ENCODE data around the gene TOGARAM1. TPM values are rescaled to one million over a fixed set of nuclear protein-coding genes. Genes with fewer than 3 reads are reported as not detected.

TOGARAM1 gene, protein sequence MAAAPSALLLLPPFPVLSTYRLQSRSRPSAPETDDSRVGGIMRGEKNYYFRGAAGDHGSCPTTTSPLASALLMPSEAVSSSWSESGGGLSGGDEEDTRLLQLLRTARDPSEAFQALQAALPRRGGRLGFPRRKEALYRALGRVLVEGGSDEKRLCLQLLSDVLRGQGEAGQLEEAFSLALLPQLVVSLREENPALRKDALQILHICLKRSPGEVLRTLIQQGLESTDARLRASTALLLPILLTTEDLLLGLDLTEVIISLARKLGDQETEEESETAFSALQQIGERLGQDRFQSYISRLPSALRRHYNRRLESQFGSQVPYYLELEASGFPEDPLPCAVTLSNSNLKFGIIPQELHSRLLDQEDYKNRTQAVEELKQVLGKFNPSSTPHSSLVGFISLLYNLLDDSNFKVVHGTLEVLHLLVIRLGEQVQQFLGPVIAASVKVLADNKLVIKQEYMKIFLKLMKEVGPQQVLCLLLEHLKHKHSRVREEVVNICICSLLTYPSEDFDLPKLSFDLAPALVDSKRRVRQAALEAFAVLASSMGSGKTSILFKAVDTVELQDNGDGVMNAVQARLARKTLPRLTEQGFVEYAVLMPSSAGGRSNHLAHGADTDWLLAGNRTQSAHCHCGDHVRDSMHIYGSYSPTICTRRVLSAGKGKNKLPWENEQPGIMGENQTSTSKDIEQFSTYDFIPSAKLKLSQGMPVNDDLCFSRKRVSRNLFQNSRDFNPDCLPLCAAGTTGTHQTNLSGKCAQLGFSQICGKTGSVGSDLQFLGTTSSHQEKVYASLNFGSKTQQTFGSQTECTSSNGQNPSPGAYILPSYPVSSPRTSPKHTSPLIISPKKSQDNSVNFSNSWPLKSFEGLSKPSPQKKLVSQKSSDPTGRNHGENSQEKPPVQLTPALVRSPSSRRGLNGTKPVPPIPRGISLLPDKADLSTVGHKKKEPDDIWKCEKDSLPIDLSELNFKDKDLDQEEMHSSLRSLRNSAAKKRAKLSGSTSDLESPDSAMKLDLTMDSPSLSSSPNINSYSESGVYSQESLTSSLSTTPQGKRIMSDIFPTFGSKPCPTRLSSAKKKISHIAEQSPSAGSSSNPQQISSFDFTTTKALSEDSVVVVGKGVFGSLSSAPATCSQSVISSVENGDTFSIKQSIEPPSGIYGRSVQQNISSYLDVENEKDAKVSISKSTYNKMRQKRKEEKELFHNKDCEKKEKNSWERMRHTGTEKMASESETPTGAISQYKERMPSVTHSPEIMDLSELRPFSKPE (N-terminal part only)
- total RNA-seq = 35.3 and 44.0 TPM in 2 replicates
- 7.7 TPM for polyA plus RNA-seq (2012)

- peak; percentile 100 for DNase-seq (ENCODE audit: low read depth)
These were observed at the start of gene TOGARAM1, which contains the start of gene KLHL28 for GRCh38 chr14:44961554-44962333. Gene TOGARAM1, plus strand, starts transcription at chr14:44962190. Its CDS starts 232 bp downstream, at chr14:44962422. Gene KLHL28, minus strand, starts transcription at chr14:44961947. Its CDS starts 16,019 bp downstream, at chr14:44945928.

GRCh38 chr14:44914849-44915248, 47.1 kb upstream of the TOGARAM1 start:
- DNase-seq (ENCODE audit: low read depth) = no peak

DNA sequence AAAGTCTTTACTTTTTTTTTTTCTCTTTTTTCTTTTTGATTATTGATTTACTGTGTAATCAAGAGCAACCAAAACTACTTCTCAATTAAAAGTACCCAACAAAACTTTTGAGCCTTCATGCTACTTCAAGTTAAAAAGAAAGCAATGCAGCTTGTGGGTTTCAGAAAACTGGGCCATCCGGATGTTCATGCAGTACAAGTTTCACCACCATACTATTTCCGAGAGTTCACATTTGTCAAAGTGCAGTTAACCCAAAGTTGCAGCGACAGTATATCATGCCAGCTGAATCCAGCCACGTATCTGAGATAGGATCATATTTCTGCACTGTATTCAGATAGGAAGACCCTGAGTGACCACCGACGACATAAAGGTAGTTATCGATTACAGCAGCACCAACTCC, 33.2 kb upstream of the TOGARAM1 start:
- DNase-seq (ENCODE audit: low read depth) = no peak

DNA sequence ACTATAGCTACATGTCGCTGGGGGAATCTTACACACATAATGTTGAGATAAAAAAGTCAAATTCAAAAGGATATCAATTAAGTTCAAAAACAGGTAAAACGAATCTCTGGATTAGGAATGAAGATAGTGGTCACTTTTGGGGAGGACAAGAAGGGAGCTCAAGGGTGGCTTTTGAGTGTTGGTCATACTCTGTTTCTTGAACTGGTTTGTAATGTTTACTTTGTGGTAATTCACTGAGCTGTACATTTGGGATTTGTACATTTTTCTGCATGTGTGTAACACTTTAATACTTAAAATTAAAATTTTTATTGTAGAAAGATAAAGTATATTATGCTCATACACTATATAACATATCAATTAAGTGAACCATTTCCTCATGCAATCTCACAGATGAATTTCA, 26.8 kb upstream of the TOGARAM1 start:
- DNase-seq (ENCODE audit: low read depth) = no peak

GRCh38 chr14:44937547-44937946, 24.4 kb upstream of the TOGARAM1 start:
- no peak for DNase-seq (ENCODE audit: low read depth)

DNA sequence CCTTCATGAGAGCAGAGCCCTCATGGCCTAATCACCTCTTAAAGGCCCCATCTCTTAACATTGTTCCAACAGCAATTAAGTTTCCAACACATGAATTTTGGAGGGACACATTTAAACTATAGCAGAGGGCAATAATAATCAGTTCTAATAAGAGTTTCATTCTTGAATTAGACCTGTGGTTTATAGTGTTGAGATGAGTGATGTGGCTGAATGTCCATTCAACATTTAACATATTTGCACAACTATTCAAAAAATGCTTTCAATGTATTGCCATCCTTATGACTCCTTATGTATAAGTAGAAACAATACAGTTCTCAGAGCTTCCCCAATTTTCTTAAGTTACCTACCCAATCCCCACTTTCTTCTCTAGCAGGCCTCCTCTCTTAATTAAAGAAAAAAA, 21.8 kb upstream of the TOGARAM1 start:
- no peak for DNase-seq (ENCODE audit: low read depth)

DNA sequence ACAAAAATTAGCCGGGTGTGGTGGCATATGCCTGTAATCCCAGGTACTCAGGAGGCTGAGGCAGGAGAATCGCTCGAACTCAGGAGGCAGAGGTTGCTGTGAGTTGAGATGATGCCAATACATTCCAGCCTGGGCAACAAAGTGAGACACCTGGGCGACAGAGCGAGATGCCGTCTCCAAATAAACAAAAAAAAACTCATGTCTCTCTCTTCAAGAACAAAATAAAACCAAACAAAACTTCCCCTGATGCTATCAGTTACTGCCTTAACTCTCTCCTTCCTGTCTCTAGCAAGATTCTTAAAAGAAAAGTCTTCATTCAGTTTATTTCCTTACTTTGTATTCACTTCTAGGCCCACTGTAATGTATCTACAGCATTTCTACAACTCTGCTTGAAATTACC, 21.0 kb upstream of the TOGARAM1 start:
- no peak for DNase-seq (ENCODE audit: low read depth)

- no peak for DNase-seq (ENCODE audit: low read depth)
These were observed 20.4 kb upstream of the TOGARAM1 start for GRCh38 chr14:44941591-44941990.

DNA sequence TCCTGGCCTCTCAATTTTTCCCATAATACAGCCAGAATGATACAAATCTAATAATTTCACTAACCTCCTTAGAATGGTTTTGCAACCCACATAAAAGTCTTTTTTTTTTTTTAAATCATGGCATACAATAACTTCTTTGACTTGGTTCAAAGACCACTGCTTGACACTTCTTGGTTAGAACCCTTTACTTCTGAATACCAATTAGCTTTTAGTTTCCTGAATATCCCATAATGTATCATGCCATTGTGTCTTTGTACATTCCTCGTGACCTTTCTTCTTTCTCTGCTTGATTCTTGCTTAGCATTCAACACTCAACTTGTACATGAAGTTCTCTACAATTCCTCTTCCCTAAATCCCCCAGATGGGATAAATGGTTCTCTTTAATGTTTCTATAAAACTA, 19.6 kb upstream of the TOGARAM1 start:
- no peak for DNase-seq (ENCODE audit: low read depth)

GRCh38 chr14:44944107-44944506, 17.9 kb upstream of the TOGARAM1 start:
- no peak for DNase-seq (ENCODE audit: low read depth)

GRCh38 chr14:44945264-44945663, 16.7 kb upstream of the TOGARAM1 start:
- DNase-seq (ENCODE audit: low read depth) = no peak

DNA sequence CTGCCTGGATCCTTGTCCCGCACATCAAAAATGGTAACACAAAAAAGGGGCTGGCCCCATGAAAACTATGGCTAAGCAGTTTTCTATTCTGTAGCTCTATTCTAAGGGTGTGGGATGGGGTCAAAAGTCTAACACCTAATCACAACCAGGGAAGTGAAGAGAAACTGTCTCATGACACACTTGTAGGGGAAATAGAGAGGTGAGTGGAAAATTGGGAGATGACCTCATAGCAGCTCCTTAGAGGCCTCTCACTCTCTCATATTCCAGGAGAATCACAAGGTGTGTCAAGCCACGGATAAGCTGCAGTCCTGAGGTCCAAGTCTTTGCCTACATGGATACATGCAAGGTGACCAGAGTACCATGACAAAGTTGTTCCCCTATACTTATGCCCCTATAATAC, 10.9 kb upstream of the TOGARAM1 start:
- DNase-seq (ENCODE audit: low read depth) = no peak

DNA sequence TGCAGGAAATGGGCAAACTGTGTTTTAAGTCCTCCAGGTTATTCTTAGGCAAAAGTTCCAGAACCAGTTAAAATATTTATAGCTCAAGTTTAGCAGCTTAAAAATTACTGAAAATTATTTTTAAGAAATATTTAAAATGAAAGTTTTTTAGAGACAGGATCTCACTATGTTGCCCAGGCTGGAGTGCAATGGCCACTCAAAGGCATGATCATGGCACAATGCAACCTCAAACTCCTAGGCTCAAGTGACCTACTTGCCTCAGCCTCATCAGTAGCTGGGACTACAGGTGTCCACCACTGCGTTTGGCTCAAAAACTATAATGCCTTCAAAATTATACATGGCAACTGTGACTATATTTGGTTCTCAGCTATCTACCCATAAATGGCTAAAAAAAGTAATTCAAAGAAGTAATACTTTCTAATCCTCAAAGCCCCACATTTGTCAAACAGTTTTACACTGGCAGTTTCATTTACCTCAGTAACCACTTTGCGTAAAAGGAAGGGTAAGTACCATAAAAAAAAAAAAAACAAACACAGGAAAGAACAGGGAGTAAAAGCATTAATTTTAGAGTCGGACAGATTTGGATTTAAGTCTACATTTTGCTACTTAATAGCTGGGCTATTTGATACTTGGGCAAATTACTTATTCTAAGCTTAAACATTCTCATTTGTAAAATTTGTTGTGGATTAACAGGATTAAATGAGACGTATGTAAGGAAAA, 9.4 kb upstream of the TOGARAM1 start:
- DNase-seq (ENCODE audit: low read depth) = no peak

DNA sequence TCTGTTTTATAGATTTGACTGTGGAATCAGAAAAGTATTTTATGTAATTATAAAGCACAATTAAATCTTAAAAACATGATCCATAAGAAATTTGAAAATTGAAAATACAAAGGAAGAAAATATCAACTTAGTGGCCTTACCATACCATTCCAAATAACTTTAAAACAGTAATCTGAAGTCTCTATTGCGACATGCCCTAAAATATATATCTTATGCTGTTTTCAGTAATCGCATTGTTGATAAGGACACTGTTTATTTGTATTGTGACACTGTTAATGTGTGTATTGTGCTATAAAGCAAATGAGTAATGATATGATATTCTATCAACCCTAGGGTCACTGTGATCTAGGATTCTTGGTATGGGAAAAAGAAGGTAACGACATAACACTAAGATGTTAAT, 7.2 kb upstream of the TOGARAM1 start:
- no peak for DNase-seq (ENCODE audit: low read depth)

GRCh38 chr14:44955528-44955927, 6.5 kb upstream of the TOGARAM1 start:
- DNase-seq (ENCODE audit: low read depth) = no peak

GRCh38 chr14:44956866-44957265, 5.1 kb upstream of the TOGARAM1 start:
- no peak for DNase-seq (ENCODE audit: low read depth)

- no peak for DNase-seq (ENCODE audit: low read depth)
These were observed 2.5 kb upstream of the TOGARAM1 start for GRCh38 chr14:44959538-44959937.

- DNase-seq (ENCODE audit: low read depth) = no peak
These were observed 1.8 kb upstream of the TOGARAM1 start for GRCh38 chr14:44960146-44960545.

GRCh38 chr14:44960646-44961045, 1.3 kb upstream of the TOGARAM1 start:
- peak; percentile 12 for DNase-seq (ENCODE audit: low read depth)

- DNase-seq (ENCODE audit: low read depth) = peak; percentile 61
These were observed 838 bp upstream of the TOGARAM1 start for GRCh38 chr14:44961151-44961553.
